Breast epithelium (tissue), 4 donors: ENCODE data around the gene MYO1B. TPM values are rescaled to one million over a fixed set of nuclear protein-coding genes. Genes with fewer than 3 reads are reported as not detected.

ENCODE experiments used
- DNase-seq, 2 donors: peaks; one replicate each; pipeline ENCODE4 v3.0.0-alpha.2; 2019; ENCODE audit warnings: low spot score in 2 of 2
- H3K27ac ChIP-seq, 2 donors: fragments of 200-600 bp; sonication (generic) in 1 of 2; one replicate each; pipeline ENCODE4 v1.5.1; 2016 to 2019; ENCODE audit warnings: mild to moderate bottlenecking in 1 of 2
- H3K27me3 ChIP-seq, 2 donors: fragments of 200-600 bp; sonication (generic) in 1 of 2; one replicate each; pipeline versions ENCODE4 v1.5.1 to v1.6.0; 2017 to 2019; ENCODE audit warnings: control low read depth in 1 of 2, mild to moderate bottlenecking in 1 of 2
- H3K36me3 ChIP-seq: fragments of 200-600 bp; one replicate; pipeline ENCODE4 v1.5.1; 2019
- H3K4me1 ChIP-seq, 2 donors: fragments of 200-600 bp; sonication (generic); one replicate each; pipeline ENCODE4 v1.5.1; 2016 to 2019; ENCODE audit warnings: control low read depth in 1 of 2
- H3K4me3 ChIP-seq, 3 donors: fragments of 200-600 bp; sonication (generic); 1 replicate in 2 of 3; 2 replicates in 1 of 3; pipeline ENCODE4 v1.5.1; 2016 to 2019; ENCODE audit warnings: mild to moderate bottlenecking in 3 of 3, moderate library complexity in 2 of 3
- H3K9me3 ChIP-seq, 2 donors: fragments of 200-600 bp; sonication (generic) in 1 of 2; one replicate each; pipeline ENCODE4 v1.5.1; 2016 to 2019; ENCODE audit warnings: control low read depth in 1 of 2
- CTCF ChIP-seq, 3 donors: fragments of 450-650 bp; IDR thresholded peaks; one replicate each; pipeline ENCODE4 v1.5.1; 2016 to 2017; ENCODE audit warnings: antibody characterized with exemption in 3 of 3, mild to moderate bottlenecking in 3 of 3, moderate library complexity in 3 of 3
- POLR2A ChIP-seq: fragments of 450-650 bp; IDR thresholded peaks from one replicate; pipeline ENCODE4 v1.6.1; 2016; ENCODE audit warnings: antibody characterized with exemption, mild to moderate bottlenecking, moderate library complexity
- POLR2AphosphoS5 ChIP-seq, 3 donors: sonication (generic); formaldehyde crosslinking; IDR thresholded peaks; one replicate each; pipeline ENCODE4 v1.6.1; 2017; ENCODE audit warnings: antibody characterized with exemption in 3 of 3
- intact Hi-C: fragments of 100-400 bp; cut with DNase I; formaldehyde crosslinking; loops from one replicate; pipeline ENCODE4 v1.15.1; 2023; ENCODE audit warnings: low total_unique reads
- total RNA-seq, 3 donors: library from RNA; depleted of rRNA; stranded (reverse); fragments of >200 nt; gene quantifications; one replicate each; pipeline ENCODE4 v1.1.0, GENCODE V29; 2016

The MYO1B gene
- total RNA-seq, 3 donors from 2014 or later: 34.1 to 73.9 (median 63.9) TPM

- Histone ChIP-seq H3K27me3 (no peaks in the 10 kb centered on the region), H3K36me3 (no peaks in the 10 kb centered on the region), H3K27ac (no peak overlapping the region), H3K9me3 (no peaks in the 10 kb centered on the region), H3K4me3 (no peak overlapping the region), H3K4me1 (peaks cover 0 to 5% of the 10 kb centered on the region in 2 donors)
- no peak for DNase-seq
- intact Hi-C loops: no loop called here
- TF ChIP-seq CTCF (IDR thresholded peaks at IDR 0.05) (no peak), POLR2AphosphoS5 (IDR thresholded peaks at IDR 0.05) (no peak), POLR2A (no peak)
Measured at GRCh38 chr2:191217580-191217979, 27.6 kb upstream of the MYO1B start.

GRCh38 chr2:191218292-191218898, 26.8 kb upstream of the MYO1B start:
- peak overlapping the region in 1 of 2 donors; percentile 40 for H3K27ac ChIP-seq
- intact Hi-C loops: no loop called here
- H3K4me1 ChIP-seq: peaks cover 0 to 5% of the 10 kb centered on the region in 2 donors
- no peak for DNase-seq
- H3K27me3 ChIP-seq: no peaks in the 10 kb centered on the region
- H3K4me3 ChIP-seq: no peak overlapping the region
- no peaks in the 10 kb centered on the region for H3K9me3 ChIP-seq
- TF ChIP-seq CTCF (IDR thresholded peaks at IDR 0.05): peak in 2 of 3 donors; percentile 41 to 42
- TF ChIP-seq POLR2A: no peak
- TF ChIP-seq POLR2AphosphoS5 (IDR thresholded peaks at IDR 0.05): no peak
- no peaks in the 10 kb centered on the region for H3K36me3 ChIP-seq

- TF ChIP-seq CTCF (IDR thresholded peaks at IDR 0.05) (no peak), POLR2AphosphoS5 (IDR thresholded peaks at IDR 0.05) (no peak), POLR2A (no peak)
- Histone ChIP-seq H3K9me3 (no peaks in the 10 kb centered on the region), H3K27ac (no peak overlapping the region), H3K4me1 (peaks cover 0 to 5% of the 10 kb centered on the region in 2 donors), H3K27me3 (no peaks in the 10 kb centered on the region), H3K4me3 (no peak overlapping the region), H3K36me3 (no peaks in the 10 kb centered on the region)
- intact Hi-C loops: no loop called here
- DNase-seq: no peak
Measured at GRCh38 chr2:191220671-191221070, 24.5 kb upstream of the MYO1B start.

- H3K27me3 ChIP-seq: no peaks in the 10 kb centered on the region
- DNase-seq: no peak
- H3K27ac ChIP-seq: no peak overlapping the region
- no peak overlapping the region for H3K4me3 ChIP-seq
- peaks cover 0 to 5% of the 10 kb centered on the region in 2 donors for H3K4me1 ChIP-seq
- no peaks in the 10 kb centered on the region for H3K9me3 ChIP-seq
- H3K36me3 ChIP-seq: no peaks in the 10 kb centered on the region
- TF ChIP-seq POLR2AphosphoS5 (IDR thresholded peaks at IDR 0.05) (no peak), POLR2A (no peak), CTCF (IDR thresholded peaks at IDR 0.05) (no peak)
- intact Hi-C loops: no loop called here
Measured at GRCh38 chr2:191221666-191222065, 23.5 kb upstream of the MYO1B start.

GRCh38 chr2:191222507-191222906, 22.7 kb upstream of the MYO1B start:
- Histone ChIP-seq H3K4me3 (no peak overlapping the region), H3K36me3 (no peaks in the 10 kb centered on the region), H3K9me3 (no peaks in the 10 kb centered on the region), H3K27me3 (no peaks in the 10 kb centered on the region), H3K4me1 (peaks cover 0 to 5% of the 10 kb centered on the region in 2 donors), H3K27ac (peak overlapping the region; percentile 14 to 68)
- intact Hi-C loops: no loop called here
- TF ChIP-seq CTCF (IDR thresholded peaks at IDR 0.05) (no peak), POLR2A (no peak), POLR2AphosphoS5 (IDR thresholded peaks at IDR 0.05) (no peak)
- no peak for DNase-seq
